Hematopoietic multipotent progenitor cell treated with erythropoietin and hydrocortisone succinate and interleukin-3 and kit ligand, for 15 days (in vitro differentiated cells): ENCODE results near the gene HPS5.
"Not testable (repeated sequence)": the region's sequence is repeated elsewhere in the genome, so short reads cannot be mapped to it uniquely, and the experiment has no call there.

Experiments
- DNase-seq: peaks from one replicate; pipeline ENCODE4 v3.0.0-alpha.2; 2015; ENCODE audit warnings: low spot score

The HPS5 gene

DNA sequence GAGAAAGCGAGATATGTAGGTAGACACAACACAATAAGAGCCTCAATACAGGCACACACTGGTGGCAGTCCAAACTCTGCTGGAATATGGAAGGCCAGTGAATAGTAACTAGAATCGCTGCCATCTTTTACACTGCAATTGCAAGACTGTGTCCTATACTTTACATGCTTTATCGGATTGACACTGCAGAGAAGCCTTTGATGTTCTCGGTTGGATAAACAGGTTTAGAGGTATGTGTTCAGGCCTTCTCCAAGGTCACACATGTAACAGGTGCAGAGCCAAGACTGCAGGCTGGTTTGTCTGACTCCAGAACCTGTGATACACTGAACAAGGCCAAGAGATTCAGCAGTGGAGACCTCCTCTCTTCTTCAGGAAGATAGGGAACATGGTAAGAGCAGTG lies 50.7 kb downstream of the HPS5 start:
- DNase-seq = no peak

DNA sequence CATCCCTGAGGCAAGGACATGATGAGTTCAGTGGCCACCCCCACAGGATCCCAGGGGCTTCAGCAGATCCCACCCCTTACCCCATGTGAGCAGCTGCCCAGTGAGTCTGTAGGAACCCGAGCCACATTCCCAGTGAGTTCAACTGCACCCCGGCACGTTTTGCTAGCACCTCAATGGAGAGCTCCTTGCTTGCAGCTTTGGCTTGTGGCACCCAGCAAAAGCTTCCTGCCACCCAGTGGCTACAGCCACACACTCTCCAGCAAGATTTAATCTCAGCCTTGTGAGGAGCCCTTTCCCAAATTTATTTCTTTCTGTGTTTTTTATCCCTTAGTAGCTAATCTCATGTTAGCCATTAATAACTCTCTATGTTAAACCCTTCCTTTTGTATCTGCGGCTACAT lies 51.8 kb downstream of the HPS5 start:
- no peak for DNase-seq

DNA sequence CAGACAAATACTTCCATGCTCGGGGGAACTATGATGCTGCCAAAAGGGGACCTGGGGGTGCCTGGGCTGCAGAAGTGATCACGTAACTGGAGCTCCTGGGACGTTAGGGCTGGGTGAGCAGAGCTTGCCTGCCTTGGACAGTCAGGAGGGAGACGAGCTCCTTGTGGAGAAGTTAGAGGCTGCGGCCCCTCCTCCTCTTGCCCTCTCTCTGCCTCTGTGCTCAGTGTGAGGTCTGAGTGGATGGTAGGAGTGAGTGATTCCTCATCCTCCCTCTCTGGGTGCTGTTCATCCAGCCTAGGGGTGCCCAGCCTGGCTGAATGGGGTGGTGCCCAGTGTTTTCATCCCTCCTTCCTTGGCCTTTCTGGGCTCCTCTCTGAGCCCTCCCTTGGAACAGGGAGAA lies 52.7 kb downstream of the HPS5 start:
- not testable (repeated sequence) for DNase-seq

DNA sequence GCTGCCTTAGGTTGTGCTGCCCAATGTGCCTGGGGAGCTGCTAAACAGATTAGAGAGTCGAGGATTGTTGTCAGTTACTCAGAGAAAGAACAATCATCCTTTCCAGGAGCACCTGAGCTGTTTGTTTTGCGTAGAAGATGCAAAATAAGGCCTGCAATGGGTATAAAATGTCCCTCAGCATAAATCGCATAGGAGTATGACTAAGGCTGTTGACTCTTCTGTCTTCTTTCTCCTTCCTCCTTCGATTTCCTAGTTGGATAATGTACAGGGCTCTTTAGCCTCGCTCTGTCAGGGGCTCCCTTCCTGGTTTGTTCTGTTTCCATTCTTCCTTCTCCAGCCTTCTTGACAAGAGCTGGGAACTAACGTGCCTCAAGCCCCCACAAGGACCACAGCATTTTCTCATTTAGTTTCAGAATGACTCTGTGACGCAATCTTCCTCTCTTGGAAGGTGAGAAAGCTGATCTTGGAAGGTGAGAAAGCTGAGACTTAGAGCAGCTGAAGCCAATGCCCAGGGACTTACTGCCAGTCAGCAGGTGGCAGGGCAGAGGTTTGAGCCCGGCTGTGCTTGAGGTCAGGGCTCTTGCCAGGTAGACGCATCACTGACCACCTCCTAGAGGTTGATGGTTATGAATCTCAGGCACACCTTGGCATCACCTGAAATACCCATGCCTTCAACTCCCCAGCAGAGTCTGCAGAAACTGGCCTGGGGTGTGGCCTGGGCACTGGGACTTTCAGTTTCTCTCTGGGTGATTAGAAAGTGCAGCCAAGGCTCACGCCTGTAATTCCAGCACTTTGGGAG lies 54.4 kb downstream of the HPS5 start:
- DNase-seq = not testable (repeated sequence)

DNA sequence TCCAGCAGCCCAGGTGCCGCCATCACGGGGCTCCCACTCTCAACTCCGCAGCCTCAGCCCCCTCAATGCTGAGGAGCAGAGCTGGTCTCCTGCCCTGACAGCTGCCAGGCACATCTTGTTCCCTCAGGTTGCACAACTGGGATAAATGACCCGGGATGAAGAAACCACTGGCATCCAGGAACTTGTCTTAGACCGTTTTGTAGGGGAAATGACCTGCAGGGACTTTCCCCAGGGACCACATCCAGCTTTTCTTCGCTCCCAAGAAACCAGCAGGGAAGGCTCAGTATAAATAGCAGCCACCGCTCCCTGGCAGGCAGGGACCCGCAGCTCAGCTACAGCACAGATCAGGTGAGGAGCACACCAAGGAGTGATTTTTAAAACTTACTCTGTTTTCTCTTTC lies 56.0 kb downstream of the HPS5 start, which contains the start of gene SAA1:
Gene SAA1 (plus strand): TSS at position 316 of the 400 bp plus-strand sequence. CDS start 624 bp downstream, outside the sequence.
- no peak for DNase-seq

DNA sequence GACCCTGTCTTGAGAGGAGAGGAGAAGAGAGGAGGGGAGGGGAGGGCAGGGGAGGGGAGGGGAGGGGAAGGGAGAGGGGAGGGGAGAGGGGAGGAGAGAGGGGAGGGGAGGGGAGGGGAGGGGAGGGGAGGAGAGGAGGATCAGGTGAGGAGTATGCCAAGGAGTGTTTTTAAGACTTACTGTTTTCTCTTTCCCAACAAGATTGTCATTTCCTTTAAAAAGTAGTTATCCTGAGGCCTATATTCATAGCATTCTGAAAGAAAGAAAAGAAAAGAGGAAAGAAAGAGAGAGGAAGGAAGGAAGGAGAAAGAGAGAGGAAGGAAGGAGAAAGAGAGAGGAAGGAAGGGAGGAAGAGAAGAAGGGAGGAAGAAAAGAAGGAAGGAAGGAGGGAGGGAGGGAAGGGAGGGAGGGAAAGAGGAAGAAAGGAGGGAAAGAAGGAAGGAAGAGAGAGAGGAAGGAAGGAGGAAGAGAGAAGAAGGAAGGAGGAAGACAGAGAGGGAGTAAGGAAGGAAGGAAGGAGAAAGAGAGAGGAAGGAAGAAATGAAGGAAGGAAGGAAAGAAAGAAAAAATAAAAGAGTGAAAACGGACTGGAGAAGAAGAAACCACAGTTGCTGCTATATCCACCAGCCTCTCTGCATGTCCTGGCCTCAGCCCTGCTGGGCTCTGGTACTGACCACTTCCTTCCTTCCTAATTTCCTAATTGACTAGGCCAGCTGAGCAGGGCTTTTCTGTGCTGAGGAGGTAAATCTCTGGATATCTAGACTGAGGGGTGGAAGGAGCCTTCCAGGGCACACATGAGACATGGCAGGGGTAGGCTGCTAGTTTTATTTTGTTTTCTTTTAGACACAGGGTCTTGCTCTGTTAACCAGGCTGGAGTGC lies 57.0 kb downstream of the HPS5 start:
- no peak for DNase-seq

DNA sequence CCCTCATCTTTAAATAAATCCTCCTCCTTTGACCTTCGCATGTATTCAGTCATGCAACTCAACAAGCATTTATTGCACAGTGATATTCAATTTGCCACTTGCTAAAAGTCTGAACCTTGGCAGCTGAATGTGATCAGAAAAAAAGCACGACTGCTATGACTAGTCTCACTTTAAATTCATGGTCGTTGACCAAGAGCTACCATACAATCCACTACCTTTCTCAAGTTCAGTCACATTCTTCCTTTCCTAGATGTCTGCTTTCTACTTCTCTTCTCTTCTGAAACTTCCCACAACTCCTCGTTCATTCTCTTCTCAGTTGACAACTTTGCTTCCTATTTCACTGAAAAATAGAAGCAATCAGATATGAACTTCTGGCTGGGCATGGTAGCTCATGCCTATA lies 57.9 kb downstream of the HPS5 start:
- no peak for DNase-seq

DNA sequence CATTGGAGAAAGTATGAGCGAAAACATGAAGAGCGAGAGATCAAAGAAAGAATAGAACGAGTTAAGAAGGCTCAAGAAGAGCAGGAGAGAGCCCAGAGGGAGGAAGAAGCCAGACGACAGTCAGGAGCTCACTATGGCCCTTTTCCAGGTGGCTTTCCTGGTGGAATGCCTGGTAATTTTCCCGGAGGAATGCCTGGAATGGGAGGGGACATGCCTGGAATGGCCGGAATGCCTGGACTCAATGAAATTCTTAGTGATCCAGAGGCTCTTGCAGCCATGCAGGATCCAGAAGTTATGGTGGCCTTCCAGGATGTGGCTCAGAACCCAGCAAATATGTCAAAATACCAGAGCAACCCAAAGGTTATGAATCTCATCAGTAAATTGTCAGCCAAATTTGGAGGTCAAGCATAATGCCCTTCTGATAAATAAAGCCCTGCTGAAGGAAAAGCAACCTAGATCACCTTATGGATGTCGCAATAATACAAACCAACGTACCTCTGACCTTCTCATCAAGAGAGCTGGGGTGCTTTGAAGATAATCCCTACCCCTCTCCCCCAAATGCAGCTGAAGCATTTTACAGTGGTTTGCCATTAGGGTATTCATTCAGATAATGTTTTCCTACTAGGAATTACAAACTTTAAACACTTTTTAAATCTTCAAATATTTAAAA lies 59.1 kb downstream of the HPS5 start:
- not testable (repeated sequence) for DNase-seq

DNA sequence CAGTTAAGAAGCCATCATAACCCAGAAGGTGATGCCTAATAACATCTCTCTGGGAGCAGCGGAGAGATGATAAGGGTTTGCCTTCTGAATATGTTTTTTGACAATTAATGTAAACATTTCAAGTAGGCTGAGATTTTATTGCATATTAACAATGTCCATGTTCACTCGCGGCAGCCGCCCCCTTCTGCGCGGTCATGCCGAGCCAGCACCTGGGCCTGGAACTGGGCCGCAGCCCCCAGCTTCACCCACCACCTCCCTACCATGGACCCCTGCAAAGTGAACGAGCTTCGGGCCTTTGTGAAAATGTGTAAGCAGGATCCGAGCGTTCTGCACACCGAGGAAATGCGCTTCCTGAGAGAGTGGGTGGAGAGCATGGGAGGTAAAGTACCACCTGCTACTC lies 60.2 kb downstream of the HPS5 start:
- no peak for DNase-seq

DNA sequence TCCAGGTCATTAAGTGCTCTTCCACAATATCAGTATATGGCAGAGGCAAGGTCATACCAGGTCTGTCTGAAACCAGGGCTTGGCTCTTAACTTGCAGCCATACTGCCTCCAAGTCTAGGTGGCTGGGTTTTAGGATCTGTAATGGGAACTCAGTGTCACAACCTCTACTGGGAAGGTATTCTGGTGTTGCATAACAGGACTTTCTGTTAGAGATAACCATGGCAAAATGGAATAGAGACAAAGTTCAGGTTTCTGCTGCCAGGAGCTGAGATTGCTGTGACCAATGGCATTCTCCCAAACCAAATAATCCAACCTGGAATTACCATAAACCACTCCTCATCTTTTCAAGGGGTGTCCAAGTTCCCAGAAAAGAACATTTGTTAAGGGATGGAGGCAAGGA lies 62.7 kb downstream of the HPS5 start:
- no peak for DNase-seq

DNA sequence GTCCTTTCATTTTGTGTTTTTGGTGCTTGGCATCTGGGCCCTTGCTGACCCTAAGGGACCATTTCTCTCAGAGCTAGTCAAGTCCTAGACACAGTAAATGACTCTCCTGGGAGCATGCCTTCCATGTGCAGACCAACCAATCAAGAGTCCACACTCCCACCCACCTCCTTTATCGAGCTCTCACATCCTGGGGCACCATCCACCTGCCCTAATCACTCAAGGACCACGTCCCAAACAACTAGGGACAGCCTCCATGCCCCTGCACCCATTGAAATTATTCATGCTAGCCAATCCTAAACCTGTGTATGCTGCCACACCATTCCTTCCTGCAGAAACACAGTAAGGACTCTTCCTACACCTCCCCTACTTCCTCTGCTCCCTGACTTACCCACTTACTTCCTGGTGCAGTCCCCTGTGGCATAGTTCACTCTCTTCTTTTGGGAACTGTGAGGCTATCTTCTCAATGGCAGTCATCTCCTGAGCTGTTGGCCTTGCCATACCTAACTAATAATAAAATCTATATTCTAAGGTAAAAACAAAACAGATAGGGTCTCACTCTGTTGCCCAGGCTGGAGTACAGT lies 67.1 kb downstream of the HPS5 start:
- DNase-seq = no peak

DNA sequence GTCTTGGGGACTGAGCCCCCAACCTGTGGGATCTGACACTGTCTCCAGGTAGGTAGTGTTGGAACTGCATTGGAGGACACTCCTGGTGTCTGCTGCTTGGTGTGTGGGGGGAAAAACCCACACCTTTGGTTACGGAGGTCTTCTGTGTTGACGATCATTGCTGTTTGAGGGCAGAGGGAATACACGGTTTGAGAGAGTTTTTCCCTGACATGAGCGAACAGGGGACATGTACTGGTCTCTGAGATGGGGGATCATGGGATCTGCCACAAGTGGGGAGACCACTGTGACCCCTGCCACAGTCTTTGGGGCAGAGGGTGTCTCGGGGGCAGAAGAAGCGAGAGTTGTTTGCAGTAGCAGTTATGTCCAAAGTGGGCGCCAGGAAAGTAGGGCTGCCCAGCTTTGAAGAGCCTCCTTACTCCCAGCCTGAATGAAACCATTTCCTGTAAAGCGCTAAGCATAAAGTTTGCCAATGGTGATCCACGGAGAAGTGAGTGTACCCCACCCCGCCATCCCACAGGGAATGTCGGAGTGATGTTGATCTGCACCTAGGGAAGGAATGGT lies 68.1 kb downstream of the HPS5 start:
- no peak for DNase-seq

DNA sequence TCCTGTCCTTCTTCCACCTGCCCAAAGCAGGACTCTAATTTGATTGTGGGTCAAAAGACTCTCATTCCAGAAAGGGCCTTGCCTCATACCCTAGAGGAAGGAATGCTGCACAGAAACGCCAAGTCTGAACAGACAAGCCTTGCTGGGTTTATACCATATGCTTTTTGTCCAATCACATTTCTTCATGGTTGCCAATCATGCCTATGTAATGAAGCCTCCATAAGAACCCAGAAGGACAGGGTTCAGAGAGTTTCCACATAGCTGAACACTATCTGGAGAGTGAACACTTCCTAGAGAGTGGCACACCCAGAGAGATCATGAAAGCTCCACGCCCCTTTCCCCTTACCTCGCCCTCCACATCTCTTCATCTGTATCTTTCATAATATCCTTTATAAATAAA lies 68.7 kb downstream of the HPS5 start:
- no peak for DNase-seq

DNA sequence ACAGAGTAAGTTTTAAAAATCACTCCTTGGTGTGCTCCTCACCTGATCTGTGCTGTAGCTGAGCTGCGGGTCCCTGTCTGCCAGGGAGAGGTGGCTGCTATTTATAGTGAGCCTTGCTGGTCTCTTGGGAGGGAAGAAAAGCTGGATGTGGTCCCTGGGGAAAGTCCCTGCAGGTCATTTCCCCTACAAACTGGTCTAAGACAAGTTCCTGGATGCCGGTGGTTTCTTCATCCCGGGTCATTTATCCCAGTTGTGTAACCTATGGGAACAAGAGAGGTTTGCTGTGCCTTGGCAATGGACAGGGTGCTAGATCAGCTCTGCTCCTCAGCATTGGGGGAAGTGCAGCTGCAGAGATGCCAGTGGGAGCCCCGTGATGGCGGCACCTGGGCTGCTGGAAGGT lies 73.4 kb downstream of the HPS5 start, which contains the start of gene SAA2:
Gene SAA2 (minus strand): TSS at position 108 of the 400 bp plus-strand sequence. CDS start 657 bp downstream, outside the sequence.
- no peak for DNase-seq

DNA sequence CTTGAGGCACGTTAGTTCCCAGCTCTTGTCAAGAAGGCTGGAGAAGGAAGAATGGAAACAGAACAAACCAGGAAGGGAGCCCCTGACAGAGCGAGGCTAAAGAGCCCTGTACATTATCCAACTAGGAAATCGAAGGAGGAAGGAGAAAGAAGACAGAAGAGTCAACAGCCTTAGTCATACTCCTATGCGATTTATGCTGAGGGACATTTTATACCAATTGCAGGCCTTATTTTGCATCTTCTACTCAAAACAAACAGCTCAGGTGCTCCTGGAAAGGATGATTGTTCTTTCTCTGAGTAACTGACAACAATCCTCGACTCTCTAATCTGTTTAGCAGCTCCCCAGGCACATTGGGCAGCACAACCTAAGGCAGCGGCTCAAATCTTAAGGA lies 74.8 kb downstream of the HPS5 start:
- DNase-seq = not testable (repeated sequence)

DNA sequence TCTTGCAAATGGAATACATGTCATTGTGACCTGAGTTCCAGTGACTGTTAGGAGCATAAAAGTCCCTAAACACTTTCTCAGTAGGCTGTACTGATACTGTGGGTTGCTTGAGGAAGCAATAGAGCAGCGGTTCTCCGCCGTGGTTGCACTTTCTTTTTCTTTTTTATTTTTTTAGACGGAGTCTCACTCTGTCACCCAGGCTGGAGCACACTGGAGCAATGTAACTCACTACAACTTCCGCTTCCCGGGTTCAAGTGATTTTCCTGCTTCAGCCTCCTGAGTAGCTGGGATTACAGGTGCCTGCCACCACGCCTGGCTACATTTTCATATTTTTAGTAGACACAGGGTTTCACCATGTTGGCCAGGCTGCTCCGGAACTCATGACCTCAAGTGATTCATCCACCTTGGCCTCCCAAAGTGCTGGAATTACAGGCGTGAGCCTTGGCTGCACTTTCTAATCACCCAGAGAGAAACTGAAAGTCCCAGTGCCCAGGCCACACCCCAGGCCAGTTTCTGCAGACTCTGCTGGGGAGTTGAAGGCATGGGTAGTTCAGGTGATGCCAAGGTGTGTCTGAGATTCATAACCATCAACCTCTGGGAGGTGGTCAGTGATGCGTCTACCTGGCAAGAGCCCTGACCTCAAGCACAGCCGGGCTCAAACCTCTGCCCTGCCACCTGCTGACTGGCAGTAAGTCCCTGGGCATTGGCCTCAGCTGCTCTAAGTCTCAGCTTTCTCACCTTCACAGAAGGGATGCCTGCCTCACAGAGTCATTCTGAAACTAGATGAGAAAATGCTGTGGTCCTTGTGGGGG lies 75.4 kb downstream of the HPS5 start:
- DNase-seq = not testable (repeated sequence)

DNA sequence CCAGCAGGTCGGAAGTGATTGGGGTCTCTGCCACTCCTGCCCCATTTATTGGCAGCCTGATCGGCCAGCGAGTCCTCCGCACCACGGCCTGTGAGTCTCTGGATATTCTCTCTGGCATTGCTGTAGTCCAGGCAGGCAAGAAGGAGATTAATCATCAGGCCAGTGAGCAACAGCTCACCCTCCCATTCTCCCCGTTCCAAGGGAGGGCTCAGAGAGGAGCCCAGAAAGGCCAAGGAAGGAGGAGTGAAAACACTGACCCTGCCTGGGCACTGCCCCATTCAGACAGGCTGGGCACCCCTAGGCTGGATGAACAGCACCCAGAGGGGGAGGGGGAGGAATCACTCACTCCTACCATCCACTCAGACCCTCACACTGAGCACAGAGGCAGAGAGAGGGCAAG lies 76.5 kb downstream of the HPS5 start:
- no peak for DNase-seq

DNA sequence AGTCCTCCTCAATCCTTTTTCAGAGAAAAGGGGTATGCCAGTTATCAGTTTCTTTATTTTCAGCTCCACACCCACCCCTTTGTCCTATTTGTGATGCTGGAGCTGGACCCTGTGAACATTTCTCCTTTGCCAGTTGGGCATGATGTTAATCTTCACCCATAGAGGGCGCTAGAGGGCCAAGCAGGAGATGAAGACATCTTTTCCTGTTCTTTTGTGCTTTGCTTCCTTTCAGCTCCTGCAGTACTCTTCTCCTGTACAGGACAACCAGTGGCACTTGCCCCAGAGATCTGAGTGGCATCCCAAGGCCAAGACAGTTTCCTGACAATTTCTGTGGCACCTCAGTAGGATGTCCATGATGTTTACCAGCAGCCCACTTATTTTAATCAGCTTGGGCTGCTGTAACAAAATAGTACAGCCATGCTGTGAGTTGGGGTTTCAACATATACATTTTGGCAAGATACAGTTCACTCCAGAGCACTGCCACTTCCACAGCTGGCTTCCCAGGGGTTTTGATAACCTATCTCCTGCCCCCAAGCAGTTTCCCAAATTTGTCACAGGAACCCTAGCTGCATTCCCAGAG lies 78.1 kb downstream of the HPS5 start:
- DNase-seq = peak; percentile 75

DNA sequence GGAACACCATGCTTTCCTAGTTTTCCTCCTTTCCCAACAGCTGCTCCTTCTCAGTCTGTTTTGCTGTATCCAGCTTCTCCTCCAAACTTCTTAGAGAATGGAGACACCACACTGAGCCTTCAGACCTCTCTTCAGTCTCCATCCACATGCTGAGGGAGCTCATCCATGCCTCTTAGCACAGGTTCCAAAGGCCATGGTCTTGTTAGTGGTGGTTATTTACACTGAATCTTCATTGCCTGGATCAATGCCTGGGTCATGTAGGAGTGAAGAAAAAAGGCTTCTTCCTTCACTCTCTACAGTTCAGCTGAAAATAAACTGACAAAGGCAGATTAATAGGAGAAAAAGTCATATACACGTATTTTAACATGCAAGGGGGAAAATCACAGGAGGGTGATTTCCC lies 82.3 kb downstream of the HPS5 start:
- no peak for DNase-seq

DNA sequence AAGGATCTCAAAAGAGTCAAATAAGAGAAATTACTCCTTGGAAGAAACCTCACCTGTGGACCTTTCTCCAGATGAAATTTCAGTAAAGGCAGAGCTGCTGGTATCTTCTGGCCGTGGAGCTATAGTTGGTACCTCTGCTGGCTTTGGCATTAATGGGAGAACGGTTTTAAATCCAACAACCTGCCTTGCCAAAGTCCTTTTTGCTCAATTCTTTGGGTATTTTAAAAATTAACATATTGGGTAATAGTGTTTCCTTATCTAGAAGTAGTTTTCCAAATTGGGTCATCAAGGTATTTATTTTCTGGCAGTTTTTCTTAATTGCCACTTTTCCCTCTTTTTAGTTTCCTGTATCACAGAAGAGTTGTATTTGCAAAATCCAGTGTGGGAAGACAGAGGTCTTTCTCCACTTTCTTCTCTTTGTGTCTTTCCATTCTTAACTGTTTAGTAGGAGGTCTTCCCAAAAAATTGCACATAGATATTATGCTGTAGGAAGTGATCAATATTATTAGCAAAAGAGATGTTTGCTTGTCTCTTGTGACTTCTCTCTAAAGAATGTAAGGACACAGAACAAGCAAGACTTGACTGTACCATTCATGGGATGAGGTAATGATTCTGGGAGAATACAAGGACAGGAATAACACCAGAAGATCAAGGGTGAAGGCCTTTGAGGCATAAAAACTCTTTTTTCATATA lies 85.1 kb downstream of the HPS5 start, which contains the start of gene SAA4:
Gene SAA4 (minus strand): TSS at position 139 of the 693 bp plus-strand sequence. CDS start 876 bp downstream, outside the sequence.
- DNase-seq = no peak
